IPS-20b (cell line): ENCODE results near the gene TIPIN.

Source experiments
- H3K27ac ChIP-seq: one replicate; pipeline ENCODE4 v1.5.1; 2013; ENCODE audit warnings: low read length
- H3K27me3 ChIP-seq: 2 replicates; pipeline ENCODE4 v1.6.1; 2013; ENCODE audit warnings: mild to moderate bottlenecking, low read length, inconsistent platforms; ENCODE audit not compliant: insufficient read depth
- H3K36me3 ChIP-seq: 2 replicates; pipeline ENCODE4 v1.6.1; 2013; ENCODE audit warnings: low read depth, mild to moderate bottlenecking, inconsistent platforms, low read length, moderate library complexity; ENCODE audit not compliant: insufficient read depth
- H3K4me1 ChIP-seq: 2 replicates; pipeline ENCODE4 v1.6.1; 2013; ENCODE audit warnings: mild to moderate bottlenecking, control low read depth, inconsistent platforms, low read length, moderate library complexity; ENCODE audit not compliant: insufficient read depth
- H3K4me3 ChIP-seq: 2 replicates; pipeline ENCODE4 v1.5.1; 2013; ENCODE audit warnings: mild to moderate bottlenecking, low read length, inconsistent platforms
- H3K9ac ChIP-seq: 2 replicates; pipeline ENCODE4 v1.6.1; 2013; ENCODE audit warnings: low read depth, mild to moderate bottlenecking, inconsistent platforms, low read length, moderate library complexity
- H3K9me3 ChIP-seq: 2 replicates; pipeline ENCODE4 v1.6.1; 2013; ENCODE audit warnings: mild to moderate bottlenecking, low read depth, low read length, inconsistent platforms; ENCODE audit not compliant: insufficient read depth

TIPIN gene, protein sequence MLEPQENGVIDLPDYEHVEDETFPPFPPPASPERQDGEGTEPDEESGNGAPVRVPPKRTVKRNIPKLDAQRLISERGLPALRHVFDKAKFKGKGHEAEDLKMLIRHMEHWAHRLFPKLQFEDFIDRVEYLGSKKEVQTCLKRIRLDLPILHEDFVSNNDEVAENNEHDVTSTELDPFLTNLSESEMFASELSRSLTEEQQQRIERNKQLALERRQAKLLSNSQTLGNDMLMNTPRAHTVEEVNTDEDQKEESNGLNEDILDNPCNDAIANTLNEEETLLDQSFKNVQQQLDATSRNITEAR

DNA sequence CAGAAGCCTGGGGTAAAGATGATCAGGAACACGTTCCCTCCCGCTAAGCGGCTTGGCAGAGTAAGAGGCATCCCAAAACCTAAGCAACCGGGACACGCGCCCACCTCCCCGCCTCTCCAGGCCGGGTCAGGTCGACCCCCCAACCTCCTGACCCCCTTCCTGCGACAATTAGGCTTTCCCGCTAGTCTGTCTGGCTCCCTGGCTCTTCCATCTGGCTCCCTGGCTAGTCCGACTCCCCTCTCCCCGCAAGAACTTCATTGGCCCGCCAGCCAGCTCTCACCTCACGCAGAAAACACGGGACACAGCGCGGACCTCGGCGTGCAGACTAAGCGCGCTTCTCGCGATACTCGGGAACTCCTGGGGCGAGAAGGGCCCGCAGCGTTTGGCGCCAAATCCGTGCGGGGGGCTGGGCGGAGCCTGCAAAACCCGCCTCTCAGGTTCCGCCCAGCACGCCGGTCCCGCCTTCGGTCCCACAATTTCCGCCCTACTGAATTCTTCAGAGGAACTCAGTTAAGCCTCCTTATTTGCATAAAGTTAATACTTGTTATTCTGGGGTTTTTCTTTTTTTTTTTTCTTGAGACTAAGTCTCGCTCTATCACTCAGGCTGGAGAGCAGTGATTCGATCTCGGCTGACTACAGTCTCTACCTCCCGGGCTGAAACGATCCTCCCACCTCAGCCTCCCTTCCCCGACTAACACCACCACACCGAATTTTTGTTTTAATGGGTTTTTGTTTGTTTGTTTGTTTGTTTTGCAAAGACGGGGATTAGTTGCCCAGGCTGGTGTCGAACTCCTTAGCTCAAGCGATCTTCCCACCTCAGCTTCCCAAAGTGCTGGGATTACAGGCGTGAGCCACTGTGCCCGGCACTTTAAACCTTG is at the start of gene TIPIN:
TSS of gene TIPIN (minus strand) at position 327 of the 878 bp plus-strand sequence. CDS start 3,738 bp downstream, outside the sequence.
- H3K4me3 ChIP-seq = peak within 1 kb of the TSS; percentile 75
- H3K4me1 ChIP-seq = no peaks in the 10 kb centered on the region
- peaks cover 16% of the 10 kb centered on the region for H3K36me3 ChIP-seq
- peak within 1 kb of the TSS; percentile 11 for H3K27ac ChIP-seq
- H3K9me3 ChIP-seq = no peaks in the 10 kb centered on the region
- H3K9ac ChIP-seq = peak within 1 kb of the TSS; percentile 94
- no peaks in the 10 kb centered on the region for H3K27me3 ChIP-seq

- no peak overlapping the region for H3K27ac ChIP-seq
- H3K4me1 ChIP-seq = peaks cover 52% of the 10 kb centered on the region
- H3K36me3 ChIP-seq = no peaks in the 10 kb centered on the region
- no peaks in the 10 kb centered on the region for H3K27me3 ChIP-seq
- H3K9ac ChIP-seq = peak overlapping the region; percentile 34; the same call in 1 of the 2 replicates
- H3K4me3 ChIP-seq = peak overlapping the region; percentile 16; the same call in 1 of the 2 replicates
- H3K9me3 ChIP-seq = no peaks in the 10 kb centered on the region
These were observed 49.1 kb upstream of the TIPIN start for GRCh38 chr15:66405615-66406014.

GRCh38 chr15:66405007-66405406 is 48.5 kb upstream of the TIPIN start:
- peak overlapping the region; percentile 18; the same call in 1 of the 2 replicates for H3K4me3 ChIP-seq
- no peaks in the 10 kb centered on the region for H3K9me3 ChIP-seq
- H3K27me3 ChIP-seq = no peaks in the 10 kb centered on the region
- H3K36me3 ChIP-seq = no peaks in the 10 kb centered on the region
- H3K4me1 ChIP-seq = peaks cover 51% of the 10 kb centered on the region
- H3K27ac ChIP-seq = peak overlapping the region; percentile 44
- H3K9ac ChIP-seq = peak overlapping the region; percentile 46; the same call in 1 of the 2 replicates

DNA sequence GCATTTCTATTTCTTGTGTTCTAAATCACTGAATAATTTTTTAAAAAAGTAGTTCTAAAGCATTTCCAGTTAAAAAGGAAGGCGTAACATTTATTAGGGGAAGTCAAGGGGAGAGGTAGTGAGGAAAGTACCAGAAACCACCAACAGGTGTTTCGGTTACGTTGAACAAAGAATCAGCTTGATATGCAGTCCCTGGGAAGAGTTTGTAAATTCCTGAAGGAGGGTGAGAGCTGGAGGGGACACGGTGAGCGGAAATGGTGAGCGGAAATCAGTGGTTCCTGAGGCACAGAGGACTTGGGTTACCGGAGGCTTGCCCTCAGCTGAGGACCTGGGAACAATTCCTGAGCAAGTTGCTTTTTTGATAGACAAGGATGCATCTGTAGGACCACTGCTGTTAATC is 48.0 kb upstream of the TIPIN start:
- H3K9ac ChIP-seq = peak overlapping the region; percentile 66; the same call in 1 of the 2 replicates
- peaks cover 50% of the 10 kb centered on the region for H3K4me1 ChIP-seq
- H3K27me3 ChIP-seq = no peaks in the 10 kb centered on the region
- no peaks in the 10 kb centered on the region for H3K9me3 ChIP-seq
- H3K27ac ChIP-seq = peak overlapping the region; percentile 44
- peak overlapping the region; percentile 28; the same call in 1 of the 2 replicates for H3K4me3 ChIP-seq
- H3K36me3 ChIP-seq = no peaks in the 10 kb centered on the region

GRCh38 chr15:66404122-66404521 is 47.6 kb upstream of the TIPIN start:
- Histone ChIP-seq H3K27ac (peak overlapping the region; percentile 42), H3K36me3 (no peaks in the 10 kb centered on the region), H3K9ac (peak overlapping the region; percentile 66; the same call in 1 of the 2 replicates), H3K4me1 (peaks cover 50% of the 10 kb centered on the region), H3K4me3 (peak overlapping the region; percentile 28; the same call in 1 of the 2 replicates), H3K9me3 (no peaks in the 10 kb centered on the region), H3K27me3 (no peaks in the 10 kb centered on the region)

GRCh38 chr15:66403323-66403722 is 46.8 kb upstream of the TIPIN start:
- Histone ChIP-seq H3K4me1 (peaks cover 50% of the 10 kb centered on the region), H3K27ac (no peak overlapping the region), H3K4me3 (no peak overlapping the region; the same call in 1 of the 2 replicates)

DNA sequence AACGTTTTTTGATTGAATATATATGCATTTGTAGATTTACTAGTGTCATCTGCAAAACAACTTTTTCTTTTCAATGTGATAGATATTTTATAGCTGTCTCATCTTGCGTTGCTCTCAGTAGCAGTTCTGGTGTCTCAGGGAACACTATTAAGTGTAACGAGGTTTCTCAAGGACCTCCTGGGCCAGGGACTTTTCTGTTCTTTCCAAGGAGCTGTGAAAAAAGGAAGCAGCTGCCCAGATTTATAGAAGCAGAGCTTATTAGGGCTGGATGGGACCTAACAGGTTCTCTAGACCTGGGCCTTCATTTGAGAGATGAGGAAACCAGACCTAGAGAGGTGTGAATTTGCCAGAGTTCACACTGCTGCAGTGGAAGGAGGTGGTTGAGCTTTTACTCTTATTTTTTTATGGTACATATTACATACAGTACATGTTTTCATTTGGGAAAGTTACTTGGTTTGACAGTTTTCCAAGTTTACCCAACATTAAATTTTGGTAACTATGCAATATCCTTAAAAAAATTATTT is 46.3 kb upstream of the TIPIN start:
- H3K9ac ChIP-seq = peak overlapping the region; percentile 66; the same call in 1 of the 2 replicates
- peaks cover 50% of the 10 kb centered on the region for H3K4me1 ChIP-seq
- peak overlapping the region; percentile 8 for H3K27ac ChIP-seq

More at GRCh38 chr15:66403323-66403722, 46.8 kb upstream of the TIPIN start:
- H3K9me3 ChIP-seq = no peaks in the 10 kb centered on the region
- H3K9ac ChIP-seq = peak overlapping the region; percentile 66; the same call in 1 of the 2 replicates
- no peaks in the 10 kb centered on the region; the same call in 1 of the 2 replicates for H3K36me3 ChIP-seq
- H3K27me3 ChIP-seq = no peaks in the 10 kb centered on the region

GRCh38 chr15:66401130-66402021 is 44.9 kb upstream of the TIPIN start:
- H3K4me1 ChIP-seq = peaks cover 50% of the 10 kb centered on the region
- H3K27me3 ChIP-seq = no peaks in the 10 kb centered on the region
- H3K9ac ChIP-seq = no peak overlapping the region
- H3K27ac ChIP-seq = no peak overlapping the region
- no peaks in the 10 kb centered on the region; the same call in 1 of the 2 replicates for H3K36me3 ChIP-seq
- no peak overlapping the region for H3K4me3 ChIP-seq
- no peaks in the 10 kb centered on the region for H3K9me3 ChIP-seq

More for the DNA sequence above, 46.3 kb upstream of the TIPIN start:
- Histone ChIP-seq H3K36me3 (no peaks in the 10 kb centered on the region; the same call in 1 of the 2 replicates), H3K4me3 (no peak overlapping the region), H3K27me3 (no peaks in the 10 kb centered on the region), H3K9me3 (no peaks in the 10 kb centered on the region)

GRCh38 chr15:66400351-66400774 is 43.9 kb upstream of the TIPIN start:
- no peaks in the 10 kb centered on the region; the same call in 1 of the 2 replicates for H3K36me3 ChIP-seq
- H3K4me1 ChIP-seq = peaks cover 40% of the 10 kb centered on the region
- H3K9ac ChIP-seq = peak overlapping the region; percentile 42; the same call in 1 of the 2 replicates
- no peaks in the 10 kb centered on the region for H3K27me3 ChIP-seq
- H3K4me3 ChIP-seq = no peak overlapping the region
- H3K9me3 ChIP-seq = no peaks in the 10 kb centered on the region
- H3K27ac ChIP-seq = peak overlapping the region; percentile 49

DNA sequence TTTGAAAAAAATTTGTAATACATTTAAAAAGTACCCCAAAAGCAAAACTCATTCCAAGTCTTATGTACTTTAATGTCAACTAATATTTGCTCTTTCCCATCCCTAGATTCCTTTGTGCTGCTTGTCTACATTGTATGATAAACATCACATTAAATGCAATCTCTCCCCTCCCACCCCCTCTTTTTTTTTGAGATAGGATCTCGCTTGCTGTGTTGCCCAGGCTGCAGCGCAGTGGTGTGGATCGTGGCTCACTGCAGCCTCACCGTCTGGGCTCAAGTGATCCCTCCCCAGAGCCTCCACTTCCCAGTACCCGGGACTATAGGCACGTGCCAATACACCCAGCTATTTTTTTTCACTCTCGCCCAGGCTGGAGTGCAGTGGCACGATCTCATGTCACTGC is 42.8 kb upstream of the TIPIN start:
- Histone ChIP-seq H3K9ac (no peak overlapping the region), H3K27ac (no peak overlapping the region), H3K4me3 (no peak overlapping the region), H3K4me1 (peaks cover 30% of the 10 kb centered on the region), H3K9me3 (no peaks in the 10 kb centered on the region), H3K27me3 (no peaks in the 10 kb centered on the region), H3K36me3 (no peaks in the 10 kb centered on the region; the same call in 1 of the 2 replicates)
